Hippocampal formation (tissue), 2 donors: Measurements from ENCODE around the gene THAP5.
A peak's percentile ranks its signal among the peaks of the same experiment; 100 is the strongest.

Experiments
- DNase-seq, 2 donors: peaks; one replicate each; lab custom pipeline; 2025; lab: John Stamatoyannopoulos, UW

THAP5 gene

GRCh38 chr7:108533712-108534111 is 35.8 kb downstream of the THAP5 start:
- no peak for DNase-seq

GRCh38 chr7:108529341-108529740 is 40.2 kb downstream of the THAP5 start:
- no peak for DNase-seq

- no peak for DNase-seq
Observed at GRCh38 chr7:108528183-108528712, 41.3 kb downstream of the THAP5 start.

GRCh38 chr7:108526768-108527017 is 42.8 kb downstream of the THAP5 start:
- DNase-seq: no peak

- DNase-seq: peak; percentile 99 to 100
Observed at GRCh38 chr7:108525985-108526767, 43.3 kb downstream of the THAP5 start, which contains the start of gene PNPLA8. PNPLA8 (minus strand) TSS chr7:108526135; CDS start chr7:108515491, 10,644 bp downstream.

- peak in 1 of 2 donors; percentile 87 for DNase-seq
Observed at GRCh38 chr7:108525327-108525984, 44.0 kb downstream of the THAP5 start.

- no peak for DNase-seq
Observed at GRCh38 chr7:108522780-108523179, 46.7 kb downstream of the THAP5 start.

GRCh38 chr7:108517951-108518350 is 51.6 kb downstream of the THAP5 start:
- DNase-seq: no peak

- DNase-seq: no peak
Observed at GRCh38 chr7:108515630-108516029, 53.9 kb downstream of the THAP5 start.

GRCh38 chr7:108515013-108515412 is 54.5 kb downstream of the THAP5 start:
- peak in 1 of 2 donors; percentile 25 for DNase-seq
